ENCODE results near the gene CNN2. TPM values are rescaled to one million over a fixed set of nuclear protein-coding genes. Genes with fewer than 3 reads are reported as not detected.

CNN2 gene
- total and polyA plus RNA-seq, 4 donors = 53.2 to 185 (median 142) TPM

GRCh38 chr19:988081-988480 is 38.3 kb upstream of the CNN2 start:
- intact Hi-C loops (cut with DNase I) = loop anchor here in 1 of 2 donors (10.0 kb wide), 1 partner anchor 213 kb away; no protein-coding TSS in a partner anchor
- Histone ChIP-seq H3K36me3 (ENCODE audit: control insufficient read depth in 1 of 2, insufficient read depth in 2 of 2, low read length in 1 of 2) (no peaks in the 10 kb centered on the region), H3K27ac (ENCODE audit: low read depth in 1 of 2, low read length in 2 of 2) (no peak overlapping the region), H3K27me3 (ENCODE audit: control insufficient read depth in 1 of 2, insufficient read depth in 2 of 2, low read length in 1 of 2) (no peaks in the 10 kb centered on the region), H3K4me3 (ENCODE audit: low read length in 2 of 2) (no peak overlapping the region), H3K9me3 (ENCODE audit: control insufficient read depth, low read length) (no peaks in the 10 kb centered on the region), H3K4me1 (ENCODE audit: control insufficient read depth in 1 of 2, insufficient read depth in 2 of 2, low read length in 2 of 2) (no peaks in the 10 kb centered on the region)
- DNase-seq (no peak), ATAC-seq (ENCODE audit: low FRiP score) (no peak)
- WGBS, 2 donors = 70 to 79% methylated on average over 13 to 14 of the region's 14 CpGs

GRCh38 chr19:988510-988909 is 37.9 kb upstream of the CNN2 start:
- H3K27ac ChIP-seq (ENCODE audit: low read depth in 1 of 2, low read length in 2 of 2) = no peak overlapping the region
- no peaks in the 10 kb centered on the region for H3K4me1 ChIP-seq (ENCODE audit: control insufficient read depth in 1 of 2, insufficient read depth in 2 of 2, low read length in 2 of 2)
- WGBS, 2 donors = 84% methylated on average over 13 to 15 of the region's 15 CpGs
- H3K27me3 ChIP-seq (ENCODE audit: control insufficient read depth in 1 of 2, insufficient read depth in 2 of 2, low read length in 1 of 2) = no peaks in the 10 kb centered on the region
- no peak for ATAC-seq (ENCODE audit: low FRiP score)
- no peaks in the 10 kb centered on the region for H3K36me3 ChIP-seq (ENCODE audit: control insufficient read depth in 1 of 2, insufficient read depth in 2 of 2, low read length in 1 of 2)
- no peak overlapping the region for H3K4me3 ChIP-seq (ENCODE audit: low read length in 2 of 2)
- no peak for DNase-seq
- no peaks in the 10 kb centered on the region for H3K9me3 ChIP-seq (ENCODE audit: control insufficient read depth, low read length)
- intact Hi-C loops (cut with DNase I) = loop anchor here in 1 of 2 donors (10.0 kb wide), 1 partner anchor 214 kb away; no protein-coding TSS in a partner anchor

GRCh38 chr19:989381-990081 is 36.9 kb upstream of the CNN2 start:
- no peak overlapping the region for H3K27ac ChIP-seq (ENCODE audit: low read depth in 1 of 2, low read length in 2 of 2)
- no peaks in the 10 kb centered on the region for H3K4me1 ChIP-seq (ENCODE audit: control insufficient read depth in 1 of 2, insufficient read depth in 2 of 2, low read length in 2 of 2)
- intact Hi-C loops (cut with DNase I) = loop anchor here in 1 of 2 donors (10.0 kb wide), 1 partner anchor 215 kb away; no protein-coding TSS in a partner anchor
- no peak for DNase-seq
- 90 to 94% methylated on average over 22 to 25 of the region's 25 CpGs for WGBS, 2 donors
- no peaks in the 10 kb centered on the region for H3K27me3 ChIP-seq (ENCODE audit: control insufficient read depth in 1 of 2, insufficient read depth in 2 of 2, low read length in 1 of 2)
- ATAC-seq (ENCODE audit: low FRiP score) = no peak
- H3K36me3 ChIP-seq (ENCODE audit: control insufficient read depth in 1 of 2, insufficient read depth in 2 of 2, low read length in 1 of 2) = no peaks in the 10 kb centered on the region
- H3K4me3 ChIP-seq (ENCODE audit: low read length in 2 of 2) = no peak overlapping the region
- no peaks in the 10 kb centered on the region for H3K9me3 ChIP-seq (ENCODE audit: control insufficient read depth, low read length)

- intact Hi-C loops (cut with DNase I) = no loop called here
- Histone ChIP-seq H3K4me1 (ENCODE audit: control insufficient read depth in 1 of 2, insufficient read depth in 2 of 2, low read length in 2 of 2) (no peaks in the 10 kb centered on the region), H3K27me3 (ENCODE audit: control insufficient read depth in 1 of 2, insufficient read depth in 2 of 2, low read length in 1 of 2) (no peaks in the 10 kb centered on the region), H3K36me3 (ENCODE audit: control insufficient read depth in 1 of 2, insufficient read depth in 2 of 2, low read length in 1 of 2) (no peaks in the 10 kb centered on the region), H3K4me3 (ENCODE audit: low read length in 2 of 2) (no peak overlapping the region), H3K27ac (ENCODE audit: low read depth in 1 of 2, low read length in 2 of 2) (no peak overlapping the region), H3K9me3 (ENCODE audit: control insufficient read depth, low read length) (no peaks in the 10 kb centered on the region)
- no peak for ATAC-seq (ENCODE audit: low FRiP score)
- WGBS, 2 donors = 81 to 85% methylated on average over 23 to 27 of the region's 27 CpGs
- no peak for DNase-seq
These were observed 36.3 kb upstream of the CNN2 start for GRCh38 chr19:990119-990571.

GRCh38 chr19:990746-991145 is 35.7 kb upstream of the CNN2 start:
- Histone ChIP-seq H3K27ac (ENCODE audit: low read depth in 1 of 2, low read length in 2 of 2) (no peak overlapping the region), H3K4me3 (ENCODE audit: low read length in 2 of 2) (no peak overlapping the region), H3K9me3 (ENCODE audit: control insufficient read depth, low read length) (no peaks in the 10 kb centered on the region), H3K36me3 (ENCODE audit: control insufficient read depth in 1 of 2, insufficient read depth in 2 of 2, low read length in 1 of 2) (no peaks in the 10 kb centered on the region), H3K27me3 (ENCODE audit: control insufficient read depth in 1 of 2, insufficient read depth in 2 of 2, low read length in 1 of 2) (no peaks in the 10 kb centered on the region), H3K4me1 (ENCODE audit: control insufficient read depth in 1 of 2, insufficient read depth in 2 of 2, low read length in 2 of 2) (no peaks in the 10 kb centered on the region)
- intact Hi-C loops (cut with DNase I) = no loop called here
- DNase-seq = no peak
- WGBS, 2 donors = 92% methylated on average over 23 of the region's 23 CpGs
- ATAC-seq (ENCODE audit: low FRiP score) = no peak

GRCh38 chr19:991174-991931 is 35.1 kb upstream of the CNN2 start:
- peak in 1 of 2 donors; percentile 50 for DNase-seq
- no peak for ATAC-seq (ENCODE audit: low FRiP score)
- no peak overlapping the region for H3K4me3 ChIP-seq (ENCODE audit: low read length in 2 of 2)
- 82 to 85% methylated on average over 30 to 47 of the region's 47 CpGs for WGBS, 2 donors
- intact Hi-C loops (cut with DNase I) = no loop called here
- no peaks in the 10 kb centered on the region for H3K27me3 ChIP-seq (ENCODE audit: control insufficient read depth in 1 of 2, insufficient read depth in 2 of 2, low read length in 1 of 2)
- H3K27ac ChIP-seq (ENCODE audit: low read depth in 1 of 2, low read length in 2 of 2) = no peak overlapping the region
- H3K4me1 ChIP-seq (ENCODE audit: control insufficient read depth in 1 of 2, insufficient read depth in 2 of 2, low read length in 2 of 2) = no peaks in the 10 kb centered on the region
- H3K36me3 ChIP-seq (ENCODE audit: control insufficient read depth in 1 of 2, insufficient read depth in 2 of 2, low read length in 1 of 2) = no peaks in the 10 kb centered on the region
- no peaks in the 10 kb centered on the region for H3K9me3 ChIP-seq (ENCODE audit: control insufficient read depth, low read length)

- intact Hi-C loops (cut with DNase I) = no loop called here
- H3K27me3 ChIP-seq (ENCODE audit: control insufficient read depth in 1 of 2, insufficient read depth in 2 of 2, low read length in 1 of 2) = no peaks in the 10 kb centered on the region
- no peaks in the 10 kb centered on the region for H3K4me1 ChIP-seq (ENCODE audit: control insufficient read depth in 1 of 2, insufficient read depth in 2 of 2, low read length in 2 of 2)
- H3K36me3 ChIP-seq (ENCODE audit: control insufficient read depth in 1 of 2, insufficient read depth in 2 of 2, low read length in 1 of 2) = no peaks in the 10 kb centered on the region
- no peak for DNase-seq
- 94% methylated on average over 33 to 42 of the region's 42 CpGs for WGBS, 2 donors
- no peak for ATAC-seq (ENCODE audit: low FRiP score)
- no peaks in the 10 kb centered on the region for H3K9me3 ChIP-seq (ENCODE audit: control insufficient read depth, low read length)
- no peak overlapping the region for H3K27ac ChIP-seq (ENCODE audit: low read depth in 1 of 2, low read length in 2 of 2)
- no peak overlapping the region for H3K4me3 ChIP-seq (ENCODE audit: low read length in 2 of 2)
These were observed 34.3 kb upstream of the CNN2 start for GRCh38 chr19:991932-992669.

GRCh38 chr19:992670-993055 is 33.7 kb upstream of the CNN2 start:
- H3K4me1 ChIP-seq (ENCODE audit: control insufficient read depth in 1 of 2, insufficient read depth in 2 of 2, low read length in 2 of 2) = no peaks in the 10 kb centered on the region
- ATAC-seq (ENCODE audit: low FRiP score) = no peak
- WGBS, 2 donors = 93 to 95% methylated on average over 13 of the region's 13 CpGs
- no peak overlapping the region for H3K4me3 ChIP-seq (ENCODE audit: low read length in 2 of 2)
- H3K36me3 ChIP-seq (ENCODE audit: control insufficient read depth in 1 of 2, insufficient read depth in 2 of 2, low read length in 1 of 2) = no peaks in the 10 kb centered on the region
- DNase-seq = no peak
- no peak overlapping the region for H3K27ac ChIP-seq (ENCODE audit: low read depth in 1 of 2, low read length in 2 of 2)
- H3K27me3 ChIP-seq (ENCODE audit: control insufficient read depth in 1 of 2, insufficient read depth in 2 of 2, low read length in 1 of 2) = no peaks in the 10 kb centered on the region
- intact Hi-C loops (cut with DNase I) = no loop called here
- H3K9me3 ChIP-seq (ENCODE audit: control insufficient read depth, low read length) = no peaks in the 10 kb centered on the region
